HG02588 (cell line): ENCODE results near the gene SAXO2.
"Not testable (repeated sequence)": the region's sequence is repeated elsewhere in the genome, so short reads cannot be mapped to it uniquely, and the experiment has no call there.

ENCODE experiments used
- ATAC-seq: cut with Tn5 transposase; IDR thresholded peaks from one replicate; pipeline ENCODE4 v1.9.1; 2021; ENCODE audit warnings: mild to moderate bottlenecking, moderate library complexity; ENCODE audit not compliant: unreplicated experiment

The SAXO2 gene

GRCh38 chr15:82313446-82313845 is 50.8 kb downstream of the SAXO2 start:
- ATAC-seq, result no peak

GRCh38 chr15:82313951-82314768 is 51.5 kb downstream of the SAXO2 start:
- ATAC-seq, result not testable (repeated sequence)

- no peak for ATAC-seq
These were observed 52.3 kb downstream of the SAXO2 start for GRCh38 chr15:82314769-82315518.

- ATAC-seq, result no peak
These were observed 53.1 kb downstream of the SAXO2 start for GRCh38 chr15:82315519-82316246.

- not testable (repeated sequence) for ATAC-seq
These were observed 53.9 kb downstream of the SAXO2 start for GRCh38 chr15:82316247-82317090.

- ATAC-seq, result no peak
These were observed 54.5 kb downstream of the SAXO2 start for GRCh38 chr15:82317091-82317489.

- not testable (repeated sequence) for ATAC-seq
These were observed 54.9 kb downstream of the SAXO2 start for GRCh38 chr15:82317516-82317915.

- ATAC-seq, result not testable (repeated sequence)
These were observed 55.7 kb downstream of the SAXO2 start for GRCh38 chr15:82318281-82318680.

- not testable (repeated sequence) for ATAC-seq
These were observed 57.1 kb downstream of the SAXO2 start for GRCh38 chr15:82319522-82320278.

- ATAC-seq, result not testable (repeated sequence)
These were observed 58.2 kb downstream of the SAXO2 start for GRCh38 chr15:82320861-82321260.

- not testable (repeated sequence) for ATAC-seq
These were observed 59.9 kb downstream of the SAXO2 start for GRCh38 chr15:82322488-82322887.

GRCh38 chr15:82324831-82325230 is 62.2 kb downstream of the SAXO2 start:
- ATAC-seq, result not testable (repeated sequence)

GRCh38 chr15:82325646-82326045 is 63.0 kb downstream of the SAXO2 start:
- not testable (repeated sequence) for ATAC-seq

- not testable (repeated sequence) for ATAC-seq
These were observed 64.3 kb downstream of the SAXO2 start for GRCh38 chr15:82326896-82327295.

- not testable (repeated sequence) for ATAC-seq
These were observed 64.8 kb downstream of the SAXO2 start for GRCh38 chr15:82327372-82327771.

- ATAC-seq, result not testable (repeated sequence)
These were observed 66.4 kb downstream of the SAXO2 start for GRCh38 chr15:82329039-82329438.

GRCh38 chr15:82330921-82331320 is 68.3 kb downstream of the SAXO2 start:
- not testable (repeated sequence) for ATAC-seq

GRCh38 chr15:82331576-82332304 is 69.1 kb downstream of the SAXO2 start:
- ATAC-seq, result not testable (repeated sequence)
